Thyroid gland (tissue), 4 donors: ENCODE data around the gene STX1A.

ENCODE experiments used
- POLR2A ChIP-seq, 2 donors: fragments of 450-650 bp; IDR thresholded peaks; one replicate each; pipeline ENCODE4 v1.6.1; 2017; ENCODE audit warnings: antibody characterized with exemption in 2 of 2, mild to moderate bottlenecking in 2 of 2, moderate library complexity in 1 of 2
- TF ChIP-seq, protein P1 (sequence below), 6 experiments: fragments of 200-600 bp in 3 of 6; fragments of 450-650 bp in 3 of 6; sonication (generic) in 3 of 6; IDR thresholded peaks; one replicate each; pipeline ENCODE4 v1.5.1; 2016 to 2019; ENCODE audit warnings: antibody characterized with exemption in 6 of 6, mild to moderate bottlenecking in 2 of 6, inconsistent platforms in 1 of 6, moderate library complexity in 1 of 6

DNA sequence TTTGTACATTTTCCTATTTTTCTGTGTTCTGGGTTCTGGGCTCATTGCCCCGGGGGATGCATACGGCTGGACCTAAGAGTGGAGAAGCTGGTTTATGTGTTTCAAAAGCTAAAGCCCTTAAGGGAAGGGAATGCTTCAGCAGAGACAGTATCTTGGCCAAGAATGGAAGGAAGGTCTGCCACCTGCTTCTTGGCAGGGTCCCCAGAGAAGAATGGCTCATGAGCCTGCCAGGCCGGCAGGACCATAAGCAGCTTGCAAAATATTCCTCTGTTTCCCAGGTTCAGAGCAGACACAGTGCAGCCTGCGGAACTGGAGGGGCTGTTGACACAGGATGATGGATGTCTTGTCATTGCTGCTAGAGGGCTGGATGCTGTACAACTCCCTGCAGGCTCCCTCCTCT lies 26.9 kb upstream of the STX1A start:
- TF ChIP-seq, protein P1, sequence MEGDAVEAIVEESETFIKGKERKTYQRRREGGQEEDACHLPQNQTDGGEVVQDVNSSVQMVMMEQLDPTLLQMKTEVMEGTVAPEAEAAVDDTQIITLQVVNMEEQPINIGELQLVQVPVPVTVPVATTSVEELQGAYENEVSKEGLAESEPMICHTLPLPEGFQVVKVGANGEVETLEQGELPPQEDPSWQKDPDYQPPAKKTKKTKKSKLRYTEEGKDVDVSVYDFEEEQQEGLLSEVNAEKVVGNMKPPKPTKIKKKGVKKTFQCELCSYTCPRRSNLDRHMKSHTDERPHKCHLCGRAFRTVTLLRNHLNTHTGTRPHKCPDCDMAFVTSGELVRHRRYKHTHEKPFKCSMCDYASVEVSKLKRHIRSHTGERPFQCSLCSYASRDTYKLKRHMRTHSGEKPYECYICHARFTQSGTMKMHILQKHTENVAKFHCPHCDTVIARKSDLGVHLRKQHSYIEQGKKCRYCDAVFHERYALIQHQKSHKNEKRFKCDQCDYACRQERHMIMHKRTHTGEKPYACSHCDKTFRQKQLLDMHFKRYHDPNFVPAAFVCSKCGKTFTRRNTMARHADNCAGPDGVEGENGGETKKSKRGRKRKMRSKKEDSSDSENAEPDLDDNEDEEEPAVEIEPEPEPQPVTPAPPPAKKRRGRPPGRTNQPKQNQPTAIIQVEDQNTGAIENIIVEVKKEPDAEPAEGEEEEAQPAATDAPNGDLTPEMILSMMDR (IDR thresholded peaks at IDR 0.05) = no peak
- peak in 1 of 2 donors; percentile 65 for TF ChIP-seq POLR2A (IDR thresholded peaks at IDR 0.05)
